ENCODE measurements around the gene DAPL1. TPM values are rescaled to one million over a fixed set of nuclear protein-coding genes. Genes with fewer than 3 reads are reported as not detected.
"Not testable (repeated sequence)": the region's sequence is repeated elsewhere in the genome, so short reads cannot be mapped to it uniquely, and the experiment has no call there.

Gene DAPL1
- total RNA-seq, 3 donors from 2014 or later (not counting 1 experiment from before 2014, with no cell fraction given), result not detected

DNA sequence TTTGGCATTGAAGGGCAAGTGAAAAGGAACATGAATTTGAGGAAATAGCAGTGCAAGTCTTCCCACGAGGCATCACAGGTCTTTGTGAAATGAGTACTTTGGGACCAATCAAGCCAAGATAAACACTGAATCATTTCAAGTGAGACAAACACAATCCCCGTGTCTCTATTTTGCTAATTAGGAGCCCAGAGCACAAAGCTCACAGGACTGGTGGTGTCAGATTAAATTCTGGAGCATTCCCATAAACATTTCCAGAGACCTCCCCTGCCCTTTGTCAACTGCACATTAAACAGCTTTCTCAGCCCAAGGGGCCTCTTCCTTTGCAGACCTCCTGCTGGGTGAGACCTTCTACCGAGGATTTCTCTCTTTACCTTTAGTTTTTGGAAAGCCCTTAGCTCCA, 50.7 kb downstream of the DAPL1 start:
- DNase-seq (no peak), ATAC-seq (no peak)
- Histone ChIP-seq H3K4me3 (ENCODE audit: low read length) (no peak overlapping the region), H3K27me3 (ENCODE audit: control insufficient read depth, insufficient read depth, low read length) (no peaks in the 10 kb centered on the region), H3K4me1 (ENCODE audit: control insufficient read depth, insufficient read depth, low read length) (no peaks in the 10 kb centered on the region), H3K27ac (ENCODE audit: low read length) (no peak overlapping the region), H3K9me3 (ENCODE audit: control insufficient read depth, insufficient read depth, low read length) (no peaks in the 10 kb centered on the region), H3K36me3 (ENCODE audit: control insufficient read depth, insufficient read depth, low read length) (no peaks in the 10 kb centered on the region)
- Mint-ChIP-seq H3K27me3 (ENCODE audit: low read depth in 2 of 2) (peaks cover 0 to 3% of the 10 kb centered on the region in 2 donors), H3K36me3 (no peaks in the 10 kb centered on the region), H3K9me3 (no peaks in the 10 kb centered on the region), H3K27ac (no peak overlapping the region), H3K4me1 (no peaks in the 10 kb centered on the region), H3K4me3 (no peak overlapping the region)
- intact Hi-C loops (cut with micrococcal nuclease), result no loop called here
- 62% methylated on average over 3 of the region's 3 CpGs for WGBS (ENCODE audit: insufficient coverage)
- TF ChIP-seq, protein P1, sequence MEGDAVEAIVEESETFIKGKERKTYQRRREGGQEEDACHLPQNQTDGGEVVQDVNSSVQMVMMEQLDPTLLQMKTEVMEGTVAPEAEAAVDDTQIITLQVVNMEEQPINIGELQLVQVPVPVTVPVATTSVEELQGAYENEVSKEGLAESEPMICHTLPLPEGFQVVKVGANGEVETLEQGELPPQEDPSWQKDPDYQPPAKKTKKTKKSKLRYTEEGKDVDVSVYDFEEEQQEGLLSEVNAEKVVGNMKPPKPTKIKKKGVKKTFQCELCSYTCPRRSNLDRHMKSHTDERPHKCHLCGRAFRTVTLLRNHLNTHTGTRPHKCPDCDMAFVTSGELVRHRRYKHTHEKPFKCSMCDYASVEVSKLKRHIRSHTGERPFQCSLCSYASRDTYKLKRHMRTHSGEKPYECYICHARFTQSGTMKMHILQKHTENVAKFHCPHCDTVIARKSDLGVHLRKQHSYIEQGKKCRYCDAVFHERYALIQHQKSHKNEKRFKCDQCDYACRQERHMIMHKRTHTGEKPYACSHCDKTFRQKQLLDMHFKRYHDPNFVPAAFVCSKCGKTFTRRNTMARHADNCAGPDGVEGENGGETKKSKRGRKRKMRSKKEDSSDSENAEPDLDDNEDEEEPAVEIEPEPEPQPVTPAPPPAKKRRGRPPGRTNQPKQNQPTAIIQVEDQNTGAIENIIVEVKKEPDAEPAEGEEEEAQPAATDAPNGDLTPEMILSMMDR (IDR thresholded peaks at IDR 0.05), result no peak

DNA sequence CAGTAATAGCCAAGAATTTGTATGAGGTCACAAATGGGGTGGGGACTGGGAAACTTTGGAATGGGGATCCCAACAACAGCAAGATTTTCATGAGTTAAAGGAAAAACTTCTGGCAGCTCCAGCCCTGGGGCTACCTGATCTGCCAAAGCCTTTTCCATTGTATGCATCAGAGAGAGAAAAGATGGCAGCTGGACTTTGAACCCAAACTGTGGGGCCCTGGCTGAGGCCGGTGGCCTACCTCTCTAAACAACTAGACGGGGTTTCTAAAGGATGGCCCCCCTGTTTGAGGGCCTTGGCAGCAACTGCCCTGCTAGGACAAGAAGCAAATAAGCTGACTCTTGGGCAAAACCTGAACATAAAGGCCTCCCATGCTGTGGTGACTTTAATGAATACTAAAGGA, 52.4 kb downstream of the DAPL1 start:
- no CpG with 5 or more reads among the region's 2 CpGs for WGBS (ENCODE audit: insufficient coverage)
- H3K4me3 ChIP-seq (ENCODE audit: low read length); H3K36me3 ChIP-seq (ENCODE audit: control insufficient read depth, insufficient read depth, low read length); H3K36me3 Mint-ChIP-seq; H3K27me3 Mint-ChIP-seq (ENCODE audit: low read depth in 2 of 2); H3K9me3 ChIP-seq (ENCODE audit: control insufficient read depth, insufficient read depth, low read length); H3K27ac ChIP-seq (ENCODE audit: low read length); H3K4me3 Mint-ChIP-seq; H3K27ac Mint-ChIP-seq; intact Hi-C loops (cut with micrococcal nuclease); H3K4me1 ChIP-seq (ENCODE audit: control insufficient read depth, insufficient read depth, low read length); DNase-seq; ATAC-seq; H3K9me3 Mint-ChIP-seq; H3K27me3 ChIP-seq (ENCODE audit: control insufficient read depth, insufficient read depth, low read length); H3K4me1 Mint-ChIP-seq: not testable (repeated sequence)

DNA sequence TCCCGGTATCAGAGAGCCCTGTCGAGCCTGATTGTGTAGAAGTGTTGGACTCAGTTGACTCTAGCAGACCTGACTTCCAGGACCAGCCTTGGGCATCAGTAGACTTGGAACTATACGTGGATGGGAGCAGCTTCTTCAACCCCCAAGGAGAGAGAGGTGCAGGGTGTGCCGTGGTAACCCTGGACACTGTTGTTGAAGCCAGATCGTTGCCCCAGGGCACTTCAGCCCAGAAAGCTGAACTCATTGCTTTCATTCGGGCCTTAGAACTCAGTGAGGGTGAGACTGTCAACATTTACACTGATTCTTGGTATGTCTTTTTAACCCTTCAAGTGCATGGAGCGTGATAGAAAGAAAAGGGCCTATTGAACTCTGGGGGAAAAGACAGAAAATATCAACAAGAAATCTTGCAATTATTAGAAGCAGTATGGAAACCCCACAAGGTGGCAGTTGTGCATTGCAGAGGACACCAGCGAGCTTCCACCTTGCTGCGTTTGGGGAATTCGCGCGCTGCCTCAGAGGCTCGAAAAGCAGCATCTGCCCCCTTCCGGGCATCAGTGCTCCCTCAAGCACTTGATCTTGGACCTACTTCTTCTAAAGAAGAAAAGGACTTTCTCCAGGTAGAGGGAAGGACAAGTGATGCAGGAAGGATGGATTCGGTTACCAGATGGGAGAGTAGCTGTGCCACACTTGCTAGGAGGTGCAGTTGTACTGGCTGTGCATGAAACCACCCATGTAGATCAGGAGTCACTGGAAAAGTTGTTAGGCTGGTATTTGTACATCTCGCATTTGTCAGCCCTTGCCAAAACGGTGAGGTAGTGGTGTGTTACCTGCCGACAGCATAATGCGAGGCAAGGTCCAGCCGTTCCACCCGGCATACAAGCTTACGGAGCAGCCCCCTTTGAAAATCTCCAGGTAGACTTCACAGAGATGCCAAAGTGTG, 53.2 kb downstream of the DAPL1 start:
- H3K4me3 Mint-ChIP-seq; H3K36me3 Mint-ChIP-seq; H3K27me3 Mint-ChIP-seq (ENCODE audit: low read depth in 2 of 2); H3K9me3 ChIP-seq (ENCODE audit: control insufficient read depth, insufficient read depth, low read length); H3K36me3 ChIP-seq (ENCODE audit: control insufficient read depth, insufficient read depth, low read length); ATAC-seq; H3K4me1 Mint-ChIP-seq; H3K27me3 ChIP-seq (ENCODE audit: control insufficient read depth, insufficient read depth, low read length); H3K27ac Mint-ChIP-seq; H3K4me1 ChIP-seq (ENCODE audit: control insufficient read depth, insufficient read depth, low read length); H3K27ac ChIP-seq (ENCODE audit: low read length); DNase-seq; H3K9me3 Mint-ChIP-seq; H3K4me3 ChIP-seq (ENCODE audit: low read length); intact Hi-C loops (cut with micrococcal nuclease): not testable (repeated sequence)
- WGBS (ENCODE audit: insufficient coverage), result 92% methylated on average over 15 of the region's 22 CpGs

DNA sequence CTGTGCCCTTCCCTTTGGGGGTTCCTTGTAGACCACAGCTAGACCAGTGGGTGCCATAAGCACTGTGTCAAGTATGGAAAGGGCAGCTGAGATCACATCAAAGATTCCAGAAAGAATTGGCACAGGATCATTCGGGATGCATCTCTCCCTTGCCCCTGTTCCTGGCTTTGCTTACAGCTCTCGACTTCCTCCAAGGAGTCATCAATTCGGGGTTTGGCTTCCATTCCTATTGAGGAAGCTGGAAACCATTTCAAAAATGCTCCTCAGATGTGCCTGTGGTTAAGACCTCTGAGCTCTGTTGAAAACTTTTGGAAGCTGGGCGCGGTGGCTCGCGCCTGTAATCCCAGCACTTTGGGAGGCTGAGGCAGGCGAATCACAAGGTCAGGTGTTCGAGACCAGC, 65.1 kb downstream of the DAPL1 start:
- H3K9me3 Mint-ChIP-seq; H3K4me1 Mint-ChIP-seq; H3K27ac ChIP-seq (ENCODE audit: low read length); ATAC-seq; H3K4me1 ChIP-seq (ENCODE audit: control insufficient read depth, insufficient read depth, low read length); H3K4me3 ChIP-seq (ENCODE audit: low read length); H3K36me3 ChIP-seq (ENCODE audit: control insufficient read depth, insufficient read depth, low read length); H3K27ac Mint-ChIP-seq; H3K9me3 ChIP-seq (ENCODE audit: control insufficient read depth, insufficient read depth, low read length); H3K4me3 Mint-ChIP-seq; H3K27me3 ChIP-seq (ENCODE audit: control insufficient read depth, insufficient read depth, low read length); DNase-seq; intact Hi-C loops (cut with micrococcal nuclease); H3K36me3 Mint-ChIP-seq: not testable (repeated sequence)
- 96% methylated on average over 9 of the region's 9 CpGs for WGBS (ENCODE audit: insufficient coverage)
- H3K27me3 Mint-ChIP-seq (ENCODE audit: low read depth in 2 of 2), result peaks cover 6 to 15% of the 10 kb centered on the region in 2 donors

GRCh38 chr2:158861626-158862025, 66.5 kb downstream of the DAPL1 start:
- H3K36me3 ChIP-seq (ENCODE audit: control insufficient read depth, insufficient read depth, low read length); H3K27ac Mint-ChIP-seq; H3K36me3 Mint-ChIP-seq; H3K9me3 Mint-ChIP-seq; H3K27ac ChIP-seq (ENCODE audit: low read length); ATAC-seq; H3K27me3 ChIP-seq (ENCODE audit: control insufficient read depth, insufficient read depth, low read length); H3K4me3 Mint-ChIP-seq; H3K9me3 ChIP-seq (ENCODE audit: control insufficient read depth, insufficient read depth, low read length); H3K4me1 Mint-ChIP-seq; H3K4me1 ChIP-seq (ENCODE audit: control insufficient read depth, insufficient read depth, low read length); intact Hi-C loops (cut with micrococcal nuclease); H3K4me3 ChIP-seq (ENCODE audit: low read length); DNase-seq: not testable (repeated sequence)
- 91% methylated on average over 9 of the region's 10 CpGs for WGBS (ENCODE audit: insufficient coverage)
- H3K27me3 Mint-ChIP-seq (ENCODE audit: low read depth in 2 of 2), result peaks cover 6 to 15% of the 10 kb centered on the region in 2 donors

GRCh38 chr2:158865469-158865868, 70.4 kb downstream of the DAPL1 start:
- ATAC-seq; H3K36me3 ChIP-seq (ENCODE audit: control insufficient read depth, insufficient read depth, low read length); H3K4me3 ChIP-seq (ENCODE audit: low read length); H3K4me1 Mint-ChIP-seq; H3K27ac Mint-ChIP-seq; H3K4me3 Mint-ChIP-seq; H3K9me3 Mint-ChIP-seq; DNase-seq; H3K27ac ChIP-seq (ENCODE audit: low read length); intact Hi-C loops (cut with micrococcal nuclease); H3K27me3 Mint-ChIP-seq (ENCODE audit: low read depth in 2 of 2); H3K27me3 ChIP-seq (ENCODE audit: control insufficient read depth, insufficient read depth, low read length); H3K36me3 Mint-ChIP-seq; H3K9me3 ChIP-seq (ENCODE audit: control insufficient read depth, insufficient read depth, low read length); H3K4me1 ChIP-seq (ENCODE audit: control insufficient read depth, insufficient read depth, low read length): not testable (repeated sequence)
- 97% methylated on average over 7 of the region's 10 CpGs for WGBS (ENCODE audit: insufficient coverage)
